ENCODE data around the gene TOR4A. TPM values are rescaled to one million over a fixed set of nuclear protein-coding genes. Genes with fewer than 3 reads are reported as not detected.
A peak's percentile ranks its signal among the peaks of the same experiment; 100 is the strongest.

Gene TOR4A
- total RNA-seq, 1 donor from 2014 or later, result 3.6 TPM

GRCh38 chr9:137293482-137294090, 16.1 kb downstream of the TOR4A start:
- DNase-seq (ENCODE audit: low read depth), result no peak

- no peak for DNase-seq (ENCODE audit: low read depth)
Observed at GRCh38 chr9:137294091-137294680, 16.7 kb downstream of the TOR4A start.

GRCh38 chr9:137294681-137295237, 17.2 kb downstream of the TOR4A start:
- DNase-seq (ENCODE audit: low read depth), result no peak

- DNase-seq (ENCODE audit: low read depth), result no peak
Observed at GRCh38 chr9:137295238-137295811, 17.8 kb downstream of the TOR4A start.

- DNase-seq (ENCODE audit: low read depth), result no peak
Observed at GRCh38 chr9:137295849-137296669, 18.5 kb downstream of the TOR4A start.

GRCh38 chr9:137296670-137297664, 19.4 kb downstream of the TOR4A start:
- DNase-seq (ENCODE audit: low read depth), result no peak

GRCh38 chr9:137297966-137298365, 20.4 kb downstream of the TOR4A start:
- no peak for DNase-seq (ENCODE audit: low read depth)

GRCh38 chr9:137298401-137299202, 21.1 kb downstream of the TOR4A start:
- no peak for DNase-seq (ENCODE audit: low read depth)

GRCh38 chr9:137299203-137299565, 21.7 kb downstream of the TOR4A start:
- DNase-seq (ENCODE audit: low read depth), result no peak

GRCh38 chr9:137299938-137300337, 22.4 kb downstream of the TOR4A start:
- DNase-seq (ENCODE audit: low read depth), result no peak

- no peak for DNase-seq (ENCODE audit: low read depth)
Observed at GRCh38 chr9:137300567-137301080, 23.1 kb downstream of the TOR4A start.

GRCh38 chr9:137301081-137301947, 23.8 kb downstream of the TOR4A start:
- peak; percentile 47 for DNase-seq (ENCODE audit: low read depth)

- peak; percentile 75 for DNase-seq (ENCODE audit: low read depth)
Observed at GRCh38 chr9:137302118-137302448, 24.6 kb downstream of the TOR4A start, which contains the start of gene NRARP. Gene NRARP, minus strand, starts transcription at chr9:137302271. Its CDS starts 343 bp downstream, at chr9:137301928.

- DNase-seq (ENCODE audit: low read depth), result no peak
Observed at GRCh38 chr9:137302449-137303150, 25.1 kb downstream of the TOR4A start.

GRCh38 chr9:137303151-137303892, 25.8 kb downstream of the TOR4A start:
- no peak for DNase-seq (ENCODE audit: low read depth)

- DNase-seq (ENCODE audit: low read depth), result no peak
Observed at GRCh38 chr9:137303893-137304382, 26.4 kb downstream of the TOR4A start.
